Ectodermal cell (in vitro differentiated cells): ENCODE results near the gene KRTCAP2.
"Not testable (repeated sequence)": the region's sequence is repeated elsewhere in the genome, so short reads cannot be mapped to it uniquely, and the experiment has no call there.

Source experiments
- H3K27ac ChIP-seq: 2 replicates; pipeline ENCODE4 v1.7.0; 2013; ENCODE audit warnings: mild to moderate bottlenecking, low read depth, low read length; ENCODE audit not compliant: insufficient read depth, poor library complexity, severe bottlenecking
- H3K27me3 ChIP-seq: 2 replicates; pipeline ENCODE4 v1.7.0; 2013; ENCODE audit warnings: mild to moderate bottlenecking, low read length; ENCODE audit not compliant: insufficient read depth, control insufficient read depth, poor library complexity, severe bottlenecking
- H3K36me3 ChIP-seq: one replicate; pipeline ENCODE4 v1.7.0; 2013; ENCODE audit warnings: low read length; ENCODE audit not compliant: control insufficient read depth, insufficient read depth
- H3K4me1 ChIP-seq: one replicate; pipeline ENCODE4 v1.7.0; 2013; ENCODE audit warnings: low read length; ENCODE audit not compliant: control insufficient read depth, insufficient read depth
- H3K4me3 ChIP-seq: 2 replicates; pipeline ENCODE4 v1.7.0; 2013; ENCODE audit warnings: low read depth, low read length, control low read depth; ENCODE audit not compliant: insufficient read depth
- H3K9me3 ChIP-seq: 2 replicates; pipeline ENCODE4 v1.7.0; 2013; ENCODE audit warnings: mild to moderate bottlenecking, low read length, moderate library complexity; ENCODE audit not compliant: control insufficient read depth
- WGBS, 2 experiments: methylation state at CpG; one replicate each; pipeline ENCODE4 v1.1.7; 2013; ENCODE audit warnings: missing lambda C conversion rate in 2 of 2; 5-methylcytosine and 5-hydroxymethylcytosine counted together

The KRTCAP2 gene

DNA sequence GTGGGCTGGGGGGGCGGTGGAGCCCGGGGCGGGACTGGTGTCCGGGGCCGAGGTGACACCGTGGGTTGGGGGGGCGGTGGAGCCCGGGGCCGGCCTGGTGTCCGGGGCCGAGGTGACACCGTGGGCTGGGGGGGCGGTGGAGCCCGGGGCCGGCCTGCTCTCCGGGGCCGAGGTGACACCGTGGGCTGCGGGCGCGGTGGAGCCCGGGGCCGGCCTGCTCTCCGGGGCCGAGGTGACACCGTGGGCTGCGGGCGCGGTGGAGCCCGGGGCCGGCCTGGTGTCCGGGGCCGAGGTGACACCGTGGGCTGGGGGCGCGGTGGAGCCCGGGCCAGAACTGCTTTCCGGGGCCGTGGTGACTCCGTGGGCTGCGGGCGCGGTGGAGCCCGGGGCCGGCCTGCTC, 16.8 kb upstream of the KRTCAP2 start:
- H3K4me3 ChIP-seq, H3K27me3 ChIP-seq, H3K9me3 ChIP-seq, H3K27ac ChIP-seq, H3K36me3 ChIP-seq: not testable (repeated sequence)
- H3K4me1 ChIP-seq = peaks cover 15% of the 10 kb centered on the region
- 94 to 96% methylated on average over 20 to 22 of the region's 45 CpGs for WGBS, 2 experiments

GRCh38 chr1:155188268-155188667, 15.2 kb upstream of the KRTCAP2 start:
- H3K4me3 ChIP-seq = no peak overlapping the region
- WGBS, 2 experiments = 94 to 95% methylated on average over 14 of the region's 14 CpGs

GRCh38 chr1:155187456-155187891, 14.4 kb upstream of the KRTCAP2 start:
- no peaks in the 10 kb centered on the region for H3K27me3 ChIP-seq
- H3K27ac ChIP-seq = no peak overlapping the region
- no peaks in the 10 kb centered on the region for H3K36me3 ChIP-seq
- 88 to 89% methylated on average over 16 of the region's 16 CpGs for WGBS, 2 experiments
- H3K9me3 ChIP-seq = no peaks in the 10 kb centered on the region
- peaks cover 8% of the 10 kb centered on the region for H3K4me1 ChIP-seq
- no peak overlapping the region for H3K4me3 ChIP-seq

More at GRCh38 chr1:155188268-155188667, 15.2 kb upstream of the KRTCAP2 start:
- H3K27ac ChIP-seq = no peak overlapping the region
- peaks cover 14% of the 10 kb centered on the region for H3K4me1 ChIP-seq
- no peaks in the 10 kb centered on the region for H3K36me3 ChIP-seq
- no peaks in the 10 kb centered on the region for H3K9me3 ChIP-seq
- no peaks in the 10 kb centered on the region for H3K27me3 ChIP-seq

DNA sequence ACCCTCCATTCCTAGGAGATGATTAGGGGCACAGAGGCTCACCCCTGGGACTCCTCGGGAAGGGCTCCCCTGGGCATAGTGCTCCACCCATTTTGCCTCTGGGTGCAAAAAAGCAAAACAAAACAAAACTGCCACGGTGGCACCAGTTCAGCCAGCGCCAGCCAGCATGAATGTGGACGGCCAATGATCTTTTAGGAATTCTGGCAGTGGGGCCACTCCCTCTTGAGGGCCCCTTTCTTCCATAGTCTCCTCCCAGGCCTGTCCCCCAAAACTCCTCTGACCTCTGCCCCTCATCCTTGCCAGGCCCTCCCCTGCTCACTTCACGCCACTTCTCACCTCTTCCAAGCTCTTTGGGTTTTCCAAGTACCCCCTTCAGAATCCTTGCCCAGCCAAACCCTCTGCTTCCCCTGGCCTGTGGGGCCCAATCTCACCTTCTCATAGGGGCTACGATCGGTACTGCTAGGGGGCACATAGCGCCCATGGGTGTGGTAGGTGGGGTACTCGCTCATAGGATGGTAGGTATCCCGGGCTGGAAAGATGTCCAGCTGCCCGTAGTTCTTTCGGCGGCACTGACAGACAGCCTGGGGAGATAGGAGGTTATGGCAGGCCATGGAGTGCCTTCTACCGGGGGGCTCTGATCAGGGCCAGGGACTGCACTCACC, 13.8 kb upstream of the KRTCAP2 start:
- no peaks in the 10 kb centered on the region for H3K9me3 ChIP-seq
- no peak overlapping the region for H3K27ac ChIP-seq
- H3K4me1 ChIP-seq = peaks cover 6% of the 10 kb centered on the region
- WGBS, 2 experiments = 87 to 90% methylated on average over 14 of the region's 14 CpGs
- H3K36me3 ChIP-seq = no peaks in the 10 kb centered on the region
- no peak overlapping the region for H3K4me3 ChIP-seq
- no peaks in the 10 kb centered on the region for H3K27me3 ChIP-seq

DNA sequence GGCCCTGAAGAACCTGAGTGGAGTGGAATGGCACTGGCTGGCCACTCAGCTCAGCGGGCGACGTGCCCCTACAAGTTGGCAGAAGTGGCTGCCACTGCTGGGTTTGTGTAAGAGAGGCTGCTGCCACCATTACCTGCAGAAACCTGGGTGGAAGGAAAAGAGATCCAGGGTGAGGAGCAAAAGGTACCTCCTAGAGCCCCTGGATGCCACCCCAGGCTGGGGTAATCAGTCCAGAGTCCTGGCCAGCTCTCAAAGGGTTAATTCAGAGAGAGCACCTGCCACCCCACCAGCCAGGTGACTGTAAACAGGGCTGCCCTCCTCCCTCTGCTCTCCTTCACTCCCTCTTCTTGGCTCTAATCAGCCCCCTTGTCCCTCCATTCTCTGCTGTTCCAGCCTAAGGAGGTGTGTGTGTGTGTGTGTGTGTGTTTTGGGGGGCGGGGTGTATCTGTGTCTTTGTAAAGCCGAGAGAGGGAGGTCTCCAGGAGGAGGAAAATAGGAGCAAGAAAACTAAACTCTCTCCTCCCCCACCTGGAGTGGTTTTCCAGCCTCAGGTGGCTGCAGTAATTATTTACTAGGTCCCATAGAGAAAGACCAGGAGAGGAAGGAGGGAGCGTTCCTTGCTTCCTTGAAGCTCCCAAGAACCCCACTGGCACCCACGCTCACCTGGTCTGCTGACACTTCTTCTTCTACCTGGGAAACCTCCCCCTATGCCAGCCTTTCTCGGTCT, 13.1 kb upstream of the KRTCAP2 start:
- Histone ChIP-seq H3K36me3 (no peaks in the 10 kb centered on the region), H3K4me1 (peaks cover 6% of the 10 kb centered on the region), H3K9me3 (no peaks in the 10 kb centered on the region), H3K27ac (no peak overlapping the region), H3K27me3 (no peaks in the 10 kb centered on the region), H3K4me3 (no peak overlapping the region)
- WGBS, 2 experiments = 86 to 88% methylated on average over 6 of the region's 8 CpGs

GRCh38 chr1:155185783-155186066, 12.6 kb upstream of the KRTCAP2 start:
- Histone ChIP-seq H3K4me3 (no peak overlapping the region), H3K27ac (no peak overlapping the region), H3K36me3 (no peaks in the 10 kb centered on the region), H3K9me3 (no peaks in the 10 kb centered on the region), H3K27me3 (no peaks in the 10 kb centered on the region), H3K4me1 (peaks cover 6% of the 10 kb centered on the region)
- WGBS, 2 experiments = 87 to 88% methylated on average over 6 of the region's 6 CpGs

GRCh38 chr1:155184835-155185782, 12.0 kb upstream of the KRTCAP2 start:
- peaks cover 6% of the 10 kb centered on the region for H3K4me1 ChIP-seq
- no peak overlapping the region for H3K27ac ChIP-seq
- WGBS, 2 experiments = 87 to 89% methylated on average over 21 of the region's 21 CpGs
- H3K9me3 ChIP-seq = no peaks in the 10 kb centered on the region
- H3K27me3 ChIP-seq = no peaks in the 10 kb centered on the region
- no peak overlapping the region for H3K4me3 ChIP-seq
- peaks cover under 1% of the 10 kb centered on the region for H3K36me3 ChIP-seq

- Histone ChIP-seq H3K9me3 (no peaks in the 10 kb centered on the region), H3K4me3 (no peak overlapping the region), H3K27me3 (no peaks in the 10 kb centered on the region), H3K36me3 (peaks cover 8% of the 10 kb centered on the region), H3K27ac (no peak overlapping the region), H3K4me1 (peaks cover 6% of the 10 kb centered on the region)
- 95 to 97% methylated on average over 4 of the region's 4 CpGs for WGBS, 2 experiments
Measured at GRCh38 chr1:155184351-155184811, 11.3 kb upstream of the KRTCAP2 start.

GRCh38 chr1:155183775-155184221, 10.7 kb upstream of the KRTCAP2 start:
- 94 to 95% methylated on average over 20 of the region's 20 CpGs for WGBS, 2 experiments
- Histone ChIP-seq H3K27ac (no peak overlapping the region), H3K4me1 (peaks cover 6% of the 10 kb centered on the region), H3K36me3 (peaks cover 12% of the 10 kb centered on the region), H3K9me3 (no peaks in the 10 kb centered on the region), H3K4me3 (no peak overlapping the region), H3K27me3 (no peaks in the 10 kb centered on the region)
